SU-DHL-6 (cell line): ENCODE data around the gene TXN2.

Experiments used
- H2AFZ ChIP-seq: fragments of 200-600 bp; sonication (generic); 2 replicates; pipeline ENCODE4 v1.6.1; 2014; ENCODE audit warnings: low read depth, mild to moderate bottlenecking, moderate library complexity, mixed read lengths, antibody characterized with exemption, low read length; ENCODE audit not compliant: severe bottlenecking
- H3F3A ChIP-seq: fragments of 200-600 bp; shearing (Covaris generic); 2 replicates; pipeline ENCODE4 v1.6.0; 2016; ENCODE audit warnings: antibody characterized with exemption, mild to moderate bottlenecking; ENCODE audit not compliant: insufficient read depth
- H3K27ac ChIP-seq: fragments of 200-600 bp; sonication (generic); 2 replicates; pipeline ENCODE4 v1.5.1; 2016; ENCODE audit warnings: low read depth, mild to moderate bottlenecking, low read length, moderate library complexity, mixed read lengths
- H3K27me3 ChIP-seq: fragments of 200-600 bp; sonication (generic), shearing (Covaris generic); 2 replicates; pipeline ENCODE4 v1.6.0; 2014; ENCODE audit warnings: mild to moderate bottlenecking, low read length
- H3K36me3 ChIP-seq: fragments of 200-600 bp; sonication (generic); 2 replicates; pipeline ENCODE4 v1.6.1; 2014; ENCODE audit warnings: mild to moderate bottlenecking, low read length, mixed read lengths
- H3K4me2 ChIP-seq: fragments of 300-600, 200-600 bp; shearing (Covaris generic), sonication (generic); 2 replicates; pipeline ENCODE4 v1.6.0; 2014; ENCODE audit warnings: low read length, low read depth, mild to moderate bottlenecking; ENCODE audit not compliant: poor library complexity, severe bottlenecking
- H3K4me3 ChIP-seq: fragments of 200-600 bp; sonication (generic); 2 replicates; pipeline ENCODE4 v1.5.1; 2014; ENCODE audit warnings: antibody characterized with exemption, low read length, mild to moderate bottlenecking, mixed read lengths; ENCODE audit not compliant: insufficient read depth, poor library complexity, severe bottlenecking
- H3K79me2 ChIP-seq: fragments of 200-600 bp; sonication (generic); 2 replicates; pipeline ENCODE4 v1.6.1; 2014; ENCODE audit warnings: mild to moderate bottlenecking, low read length, moderate library complexity; ENCODE audit not compliant: insufficient read depth
- H3K9ac ChIP-seq: fragments of 200-600 bp; sonication (generic); 2 replicates; pipeline ENCODE4 v1.7.0; 2014; ENCODE audit warnings: mild to moderate bottlenecking, low read length
- H3K9me2 ChIP-seq: fragments of 200-600 bp; sonication (generic); replicated peaks from 2 replicates; pipeline ENCODE4 v1.6.1; 2014; ENCODE audit warnings: low read length; ENCODE audit not compliant: insufficient read depth
- H3K9me3 ChIP-seq: fragments of 200-600 bp; sonication (generic); 2 replicates; pipeline ENCODE4 v1.6.1; 2014; ENCODE audit warnings: low read length, mixed read lengths; ENCODE audit not compliant: insufficient read depth
- H4K20me1 ChIP-seq: fragments of 200-600 bp; sonication (generic); 2 replicates; pipeline ENCODE4 v1.6.1; 2014; ENCODE audit warnings: low read depth, mild to moderate bottlenecking, antibody characterized with exemption, low read length, moderate library complexity, mixed read lengths
- CTCF ChIP-seq: fragments of 200-600 bp; sonication (generic); IDR thresholded peaks from one replicate; pipeline ENCODE4 v1.5.1; 2017; ENCODE audit warnings: antibody characterized with exemption, mild to moderate bottlenecking, low read length, moderate library complexity; ENCODE audit not compliant: insufficient read depth, poor library complexity, severe bottlenecking
- EZH2phosphoT487 ChIP-seq: fragments of 200-600 bp; sonication (generic), shearing (Covaris generic); conservative IDR thresholded peaks from 2 replicates; pipeline ENCODE4 v1.6.1; 2018; ENCODE audit warnings: mild to moderate bottlenecking, antibody characterized with exemption, low read length, moderate library complexity, mixed read lengths

The TXN2 gene

GRCh38 chr22:36445158-36445668 lies 36.2 kb downstream of the TXN2 start:
- Histone ChIP-seq H3K9ac (no peak overlapping the region), H2AFZ (no peak overlapping the region), H3K4me3 (no peak overlapping the region), H4K20me1 (no peaks in the 10 kb centered on the region), H3K9me3 (no peaks in the 10 kb centered on the region), H3K4me2 (no peak overlapping the region), H3K27ac (no peak overlapping the region), H3K36me3 (no peaks in the 10 kb centered on the region), H3K79me2 (no peaks in the 10 kb centered on the region), H3K27me3 (no peaks in the 10 kb centered on the region), H3F3A (no peaks in the 10 kb centered on the region), H3K9me2 (no peaks in the 10 kb centered on the region)
- no peak for TF ChIP-seq EZH2phosphoT487
- TF ChIP-seq CTCF, result no peak

DNA sequence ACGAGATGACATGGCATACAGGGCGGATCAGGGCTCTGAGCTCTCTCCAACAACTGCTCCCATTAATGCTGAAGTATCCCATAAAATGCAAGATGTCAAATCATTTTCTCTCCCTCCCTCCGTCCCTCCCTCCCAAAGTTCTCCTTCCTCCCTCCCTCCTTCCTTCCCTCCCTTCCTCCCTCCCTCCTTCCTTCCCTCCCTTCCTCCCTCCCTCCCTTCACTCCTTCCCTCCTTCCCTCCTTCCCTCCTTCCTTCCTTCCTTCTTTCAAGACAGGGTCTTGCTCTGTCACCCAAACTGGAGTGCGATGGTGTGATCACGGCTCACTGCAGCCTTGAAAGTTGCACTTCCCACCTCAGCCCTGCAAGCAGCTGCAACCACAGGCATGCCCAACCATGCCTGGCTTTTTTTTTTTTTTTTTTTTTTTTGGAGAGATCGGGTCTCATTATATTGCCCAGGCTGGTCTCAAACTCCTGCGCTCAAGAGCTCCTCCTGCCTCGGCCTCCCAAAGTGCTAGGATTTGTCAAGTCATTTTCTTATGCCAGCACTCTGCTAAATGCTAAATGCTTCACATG lies 38.2 kb downstream of the TXN2 start:
- Histone ChIP-seq H3K27ac (no peak overlapping the region), H2AFZ (no peak overlapping the region), H4K20me1 (no peaks in the 10 kb centered on the region), H3K4me3 (no peak overlapping the region), H3K9me3 (no peaks in the 10 kb centered on the region), H3F3A (no peaks in the 10 kb centered on the region), H3K27me3 (no peaks in the 10 kb centered on the region), H3K79me2 (no peaks in the 10 kb centered on the region), H3K9me2 (no peaks in the 10 kb centered on the region), H3K36me3 (no peaks in the 10 kb centered on the region), H3K4me2 (no peak overlapping the region), H3K9ac (no peak overlapping the region)
- TF ChIP-seq CTCF, result no peak
- TF ChIP-seq EZH2phosphoT487, result no peak

- Histone ChIP-seq H3F3A (no peaks in the 10 kb centered on the region), H3K27me3 (no peaks in the 10 kb centered on the region), H4K20me1 (no peaks in the 10 kb centered on the region), H3K4me3 (no peak overlapping the region), H3K27ac (no peak overlapping the region), H3K9ac (no peak overlapping the region), H2AFZ (no peak overlapping the region), H3K4me2 (no peak overlapping the region), H3K36me3 (no peaks in the 10 kb centered on the region), H3K79me2 (no peaks in the 10 kb centered on the region), H3K9me2 (no peaks in the 10 kb centered on the region), H3K9me3 (no peaks in the 10 kb centered on the region)
- TF ChIP-seq CTCF, result no peak
- TF ChIP-seq EZH2phosphoT487, result no peak
Measured at GRCh38 chr22:36442506-36443197, 38.8 kb downstream of the TXN2 start.
